A204.1 (cell line): ENCODE data around the gene STIM2.
"Not testable (repeated sequence)": the region's sequence is repeated elsewhere in the genome, so short reads cannot be mapped to it uniquely, and the experiment has no call there.

Experiments used
- FAIRE-seq: peaks from 2 replicates; lab custom pipeline; 2012; peaks lifted over from hg19 to GRCh38; lab: Jason Lieb, UNC

STIM2 gene

DNA sequence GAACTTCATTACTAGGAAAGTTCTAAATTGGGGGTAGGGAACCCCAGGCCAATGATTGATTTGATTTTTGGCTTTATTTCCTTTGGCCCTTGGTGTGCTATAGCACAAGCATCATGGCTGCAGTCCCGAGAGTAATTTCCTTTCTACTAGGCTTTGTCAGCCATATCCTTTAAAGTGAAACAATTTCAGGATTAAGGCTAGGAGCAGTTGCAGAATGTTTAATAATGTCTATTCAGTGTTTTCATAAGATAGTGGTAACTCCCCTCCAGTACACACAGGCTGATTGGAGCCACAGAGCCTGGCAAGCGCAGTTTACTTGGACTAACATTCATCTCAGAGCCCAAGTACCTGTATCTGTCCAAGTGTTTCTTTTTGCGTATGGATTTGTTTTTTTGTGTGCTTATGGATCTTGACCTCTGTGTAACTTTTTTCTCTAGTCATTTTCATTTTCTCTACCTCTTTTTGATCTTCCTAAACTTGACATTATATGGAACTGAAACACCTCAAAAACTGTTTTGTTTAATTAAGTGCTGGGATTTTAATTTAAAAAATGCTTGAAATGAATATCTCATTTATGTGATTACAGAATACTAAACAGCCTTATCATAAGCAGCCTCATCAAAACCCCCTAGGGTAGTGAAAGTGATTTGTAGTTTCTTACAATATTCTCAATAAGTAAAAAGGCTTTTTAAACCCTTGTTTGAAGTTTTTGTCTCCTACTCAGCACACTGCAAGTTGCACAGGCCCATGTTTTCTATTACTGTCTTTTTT, 7.5 kb downstream of the STIM2 start:
- FAIRE-seq = no peak

- FAIRE-seq = no peak
These were observed 10.1 kb downstream of the STIM2 start for GRCh38 chr4:26870576-26871262.

DNA sequence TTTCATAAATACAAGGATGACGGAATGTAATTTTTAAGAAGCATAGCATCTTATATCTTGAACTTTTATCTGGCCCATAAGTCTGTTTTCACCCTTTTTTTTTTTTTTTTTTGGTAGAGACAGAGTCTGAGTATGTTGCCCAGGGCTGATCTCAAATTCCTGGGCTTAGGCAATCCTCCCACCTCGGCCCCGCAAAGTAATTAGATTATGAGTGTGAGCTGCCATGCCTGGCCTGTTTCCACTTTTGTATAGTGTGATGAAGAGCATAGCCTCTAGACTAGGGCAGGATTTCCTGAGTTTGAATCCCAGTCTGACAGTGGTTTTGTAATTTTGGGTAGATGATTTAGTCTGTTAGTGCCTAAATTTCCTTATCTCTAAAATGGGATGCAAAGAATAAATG, 11.0 kb downstream of the STIM2 start:
- no peak for FAIRE-seq

DNA sequence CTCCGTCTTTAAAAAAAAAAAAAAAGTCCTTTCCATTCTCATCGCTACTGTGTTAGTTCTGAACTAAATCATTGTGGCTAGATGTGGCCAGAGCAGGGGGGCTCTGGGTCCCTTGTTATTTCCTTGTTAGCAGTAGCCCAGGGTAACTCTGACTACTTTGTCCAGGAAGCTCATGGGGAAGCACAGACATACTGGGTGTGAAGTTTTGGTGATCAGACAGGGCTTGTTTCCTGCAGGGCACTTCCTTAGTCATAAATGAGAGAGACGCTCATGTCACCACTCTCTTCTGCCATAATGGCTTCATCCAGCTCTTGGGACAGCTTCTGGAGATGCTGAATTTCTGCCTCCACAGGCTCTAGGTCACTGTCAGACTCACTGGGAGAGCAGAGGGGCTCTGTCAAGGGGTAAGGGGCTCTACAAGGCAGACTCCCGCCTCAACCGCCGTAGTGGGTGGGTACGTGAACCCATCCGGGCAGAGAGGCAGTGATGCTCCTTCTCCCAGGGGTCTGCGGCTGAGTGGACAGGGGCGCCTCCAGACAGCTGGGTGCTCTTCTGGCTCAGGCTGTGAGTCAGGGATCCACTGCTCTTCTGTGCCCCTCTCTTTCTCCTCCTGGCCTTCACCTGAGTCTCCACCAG, 12.9 kb downstream of the STIM2 start:
- no peak for FAIRE-seq

- FAIRE-seq = no peak
These were observed 13.5 kb downstream of the STIM2 start for GRCh38 chr4:26874110-26874509.

GRCh38 chr4:26877406-26877805, 16.8 kb downstream of the STIM2 start:
- FAIRE-seq = no peak

- no peak for FAIRE-seq
These were observed 17.3 kb downstream of the STIM2 start for GRCh38 chr4:26877961-26878360.

GRCh38 chr4:26878794-26879391, 18.3 kb downstream of the STIM2 start:
- no peak for FAIRE-seq

GRCh38 chr4:26879805-26880204, 19.2 kb downstream of the STIM2 start:
- no peak for FAIRE-seq

GRCh38 chr4:26884026-26884425, 23.4 kb downstream of the STIM2 start:
- no peak for FAIRE-seq

- FAIRE-seq = no peak
These were observed 23.9 kb downstream of the STIM2 start for GRCh38 chr4:26884486-26884988.

DNA sequence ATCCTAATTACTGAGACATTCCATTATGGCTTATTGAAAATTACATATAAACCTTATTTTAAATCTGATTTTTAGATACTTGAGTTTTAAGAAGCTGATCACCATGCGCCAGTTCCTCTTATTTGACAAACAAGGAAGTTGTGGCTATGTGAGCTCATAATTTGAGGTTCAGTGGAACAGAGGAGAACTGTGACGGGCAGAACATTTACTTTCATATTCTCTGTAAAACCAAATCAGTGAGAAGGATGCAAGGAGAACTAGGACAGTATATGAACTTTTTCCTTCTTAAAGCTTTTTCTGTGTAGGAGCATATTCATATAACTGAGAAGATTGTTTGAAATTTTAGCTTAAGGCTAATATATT, 25.3 kb downstream of the STIM2 start:
- no peak for FAIRE-seq

GRCh38 chr4:26887143-26887542, 26.5 kb downstream of the STIM2 start:
- no peak for FAIRE-seq

DNA sequence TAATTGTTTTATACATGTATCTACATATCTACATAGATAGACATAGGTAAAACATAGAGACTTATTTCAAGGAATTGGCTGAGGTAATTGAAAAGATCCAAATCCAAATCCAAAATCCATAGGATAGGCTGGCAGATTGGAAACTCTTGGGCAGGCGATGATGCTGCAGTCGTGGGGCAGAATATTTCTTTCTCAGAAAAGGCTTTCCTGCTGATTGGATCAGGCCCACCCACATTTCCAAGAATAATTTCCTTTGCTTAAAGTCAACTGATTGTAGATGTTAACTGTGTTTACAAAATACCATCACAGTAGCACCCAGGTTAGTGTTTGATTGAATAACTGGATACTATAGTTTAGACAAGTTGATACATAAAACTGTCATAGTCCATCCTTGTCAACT, 27.2 kb downstream of the STIM2 start:
- no peak for FAIRE-seq

GRCh38 chr4:26889356-26889755, 28.7 kb downstream of the STIM2 start:
- FAIRE-seq = no peak

GRCh38 chr4:26891054-26891453, 30.4 kb downstream of the STIM2 start:
- no peak for FAIRE-seq

DNA sequence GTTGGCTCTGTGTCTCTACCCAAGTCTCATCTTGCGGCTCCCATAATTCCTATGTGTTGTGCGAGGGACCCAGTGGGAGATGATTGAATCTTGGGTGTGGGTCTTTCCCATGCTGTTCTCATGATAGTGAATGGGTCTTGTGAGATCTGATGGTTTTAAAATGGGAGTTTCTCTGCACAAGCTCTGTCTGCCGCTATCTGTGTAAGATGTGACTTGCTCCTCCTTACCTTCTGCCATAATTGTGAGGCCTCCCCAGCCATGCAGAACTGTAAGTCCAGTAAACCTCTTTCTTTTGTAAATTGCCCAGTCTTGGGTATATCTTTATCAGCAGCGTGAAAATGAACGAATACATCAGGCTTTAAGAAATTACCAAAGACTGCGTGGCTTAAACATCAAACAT, 31.2 kb downstream of the STIM2 start:
- FAIRE-seq = no peak

DNA sequence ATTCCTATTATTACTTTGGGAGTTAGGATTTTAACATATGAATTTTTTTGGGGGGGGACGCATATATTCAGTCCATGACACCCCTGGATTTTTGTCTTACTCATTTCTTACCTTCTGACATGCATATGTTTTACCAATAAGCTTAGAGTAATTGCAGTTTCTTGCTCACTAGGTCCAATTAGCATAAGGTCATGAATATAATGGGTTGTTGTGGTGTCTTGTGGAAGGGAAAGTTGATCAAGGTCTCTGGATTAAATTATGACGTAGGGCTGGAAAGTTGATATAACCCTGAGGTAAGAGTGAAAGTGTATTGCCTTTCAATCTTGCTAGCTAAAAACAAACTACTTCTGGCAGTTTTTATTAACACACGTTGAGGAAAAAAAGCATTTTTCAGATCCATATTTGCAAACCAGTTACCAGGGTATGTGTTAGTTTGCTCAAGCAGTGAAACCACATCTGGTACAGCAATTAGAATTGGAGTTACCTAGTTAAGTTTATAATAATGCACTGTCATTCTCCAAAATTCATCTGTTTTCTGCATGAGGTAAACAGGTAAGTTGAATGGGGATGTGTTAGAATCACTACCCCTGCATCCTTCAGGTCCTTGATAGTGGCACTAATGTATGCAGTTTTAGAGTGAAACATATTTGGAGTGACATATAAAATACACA, 32.0 kb downstream of the STIM2 start:
- no peak for FAIRE-seq

- FAIRE-seq = no peak
These were observed 32.9 kb downstream of the STIM2 start for GRCh38 chr4:26893491-26893890.

- not testable (repeated sequence) for FAIRE-seq
These were observed 34.2 kb downstream of the STIM2 start for GRCh38 chr4:26894881-26895280.

DNA sequence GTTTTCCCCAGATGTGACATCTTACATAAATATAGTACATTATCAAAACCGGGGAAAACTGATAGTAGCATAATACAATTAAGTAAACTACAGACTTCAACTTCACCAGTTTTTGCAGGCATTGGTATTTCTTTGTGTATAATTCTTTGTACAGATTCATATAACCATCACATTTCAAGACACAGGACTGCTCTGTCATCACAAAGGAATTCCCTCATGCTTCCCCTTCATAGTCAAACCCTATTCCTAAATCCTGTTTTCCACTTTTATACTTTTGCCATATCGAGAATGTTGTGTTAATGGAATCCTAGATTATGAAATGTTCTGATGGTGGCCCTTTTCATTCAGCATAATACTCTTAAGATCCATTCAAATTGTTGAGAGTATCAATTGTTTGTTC, 36.0 kb downstream of the STIM2 start:
- no peak for FAIRE-seq

- no peak for FAIRE-seq
These were observed 39.4 kb downstream of the STIM2 start for GRCh38 chr4:26899991-26900390.
